Vagina (tissue), 2 donors: ENCODE measurements around the gene KIF5B.

ENCODE experiments used
- CTCF ChIP-seq, 3 experiments: fragments of 450-650 bp in 2 of 3; fragments of 200-600 bp in 1 of 3; sonication (generic) in 1 of 3; IDR thresholded peaks; one replicate each; pipeline ENCODE4 v1.5.1; 2017 to 2019; ENCODE audit warnings: antibody characterized with exemption in 3 of 3, mild to moderate bottlenecking in 2 of 3, moderate library complexity in 2 of 3
- POLR2A ChIP-seq, 2 donors: fragments of 450-650 bp; IDR thresholded peaks; one replicate each; pipeline ENCODE4 v1.6.1; 2017; ENCODE audit warnings: antibody characterized with exemption in 2 of 2, mild to moderate bottlenecking in 2 of 2, moderate library complexity in 2 of 2
- POLR2AphosphoS5 ChIP-seq, 2 donors: sonication (generic); formaldehyde crosslinking; IDR thresholded peaks; one replicate each; pipeline ENCODE4 v1.9.0; 2017; ENCODE audit warnings: antibody characterized with exemption in 2 of 2, mild to moderate bottlenecking in 2 of 2, low read depth in 1 of 2; ENCODE audit not compliant: insufficient read depth in 1 of 2

GRCh38 chr10:32007026-32007425 lies 49.2 kb downstream of the KIF5B start:
- no peak for TF ChIP-seq CTCF (IDR thresholded peaks at IDR 0.05)
- no peak for TF ChIP-seq POLR2A (IDR thresholded peaks at IDR 0.05)
- TF ChIP-seq POLR2AphosphoS5 (IDR thresholded peaks at IDR 0.05; ENCODE audit: insufficient read depth in 1 of 2, low read depth in 1 of 2) = no peak
